Neural cell (in vitro differentiated cells): ENCODE measurements around the gene INS.

Source experiments
- CTCF ChIP-seq: fragments of 450-650 bp; IDR thresholded peaks from 2 replicates; pipeline ENCODE4 v1.5.1; 2014; ENCODE audit warnings: antibody characterized with exemption, mild to moderate bottlenecking, moderate library complexity; ENCODE audit not compliant: poor library complexity, severe bottlenecking
- EZH2 ChIP-seq: fragments of 200-600, 300-800 bp; shearing (Covaris generic), sonication (generic); IDR thresholded peaks from 2 replicates; pipeline ENCODE4 v1.6.1; 2014; ENCODE audit warnings: antibody characterized with exemption, low read length, borderline replicate concordance, mild to moderate bottlenecking; ENCODE audit not compliant: insufficient read depth, poor library complexity, severe bottlenecking
- MXI1 ChIP-seq: fragments of 450-650 bp; conservative IDR thresholded peaks from 2 replicates; pipeline ENCODE4 v1.6.1; 2014; ENCODE audit warnings: antibody characterized with exemption, mild to moderate bottlenecking; ENCODE audit not compliant: poor library complexity, severe bottlenecking
- POLR2AphosphoS5 ChIP-seq: IDR thresholded peaks from 2 replicates; pipeline ENCODE4 v1.6.1; 2012
- RAD21 ChIP-seq: fragments of 450-650 bp; conservative IDR thresholded peaks from 2 replicates; pipeline ENCODE4 v1.6.1; 2014; ENCODE audit warnings: antibody characterized with exemption, mild to moderate bottlenecking, moderate library complexity
- REST ChIP-seq: IDR thresholded peaks from 2 replicates; pipeline ENCODE4 v1.6.1; 2012; ENCODE audit warnings: borderline replicate concordance
- TAF1 ChIP-seq: IDR thresholded peaks from 2 replicates; pipeline ENCODE4 v1.6.1; 2012; ENCODE audit warnings: low read depth

GRCh38 chr11:2164081-2164480, 3.1 kb upstream of the INS start:
- TF ChIP-seq RAD21 (no peak), CTCF (no peak), EZH2 (no peak), POLR2AphosphoS5 (no peak), MXI1 (no peak), REST (no peak), TAF1 (no peak)
